Upper lobe of left lung (tissue), 6 donors: Measurements from ENCODE around the gene MORN4. TPM values are rescaled to one million over a fixed set of nuclear protein-coding genes. Genes with fewer than 3 reads are reported as not detected.

Experiments
- ATAC-seq, 2 donors: fragments of 200-7000 bp; cut with Tn5 transposase; one replicate each; pipeline ENCODE4 v1.9.1; 2022; ENCODE audit warnings: mild to moderate bottlenecking in 2 of 2, moderate library complexity in 2 of 2; ENCODE audit not compliant: low FRiP score in 2 of 2
- DNase-seq, 2 donors: peaks; one replicate each; pipeline ENCODE4 v3.0.0-alpha.2; 2019 to 2020
- H3K27ac ChIP-seq, 4 donors: fragments of 200-600 bp; sonication (generic); one replicate each; pipeline ENCODE4 v1.5.1; 2016 to 2019
- H3K27me3 ChIP-seq, 4 donors: fragments of 200-600 bp; sonication (generic); one replicate each; pipeline ENCODE4 v1.5.1; 2017 to 2019
- H3K36me3 ChIP-seq, 4 donors: fragments of 200-600 bp; sonication (generic); one replicate each; pipeline ENCODE4 v1.5.1; 2016 to 2019
- H3K4me1 ChIP-seq, 4 donors: fragments of 200-600 bp; sonication (generic); one replicate each; pipeline ENCODE4 v1.5.1; 2018 to 2019
- H3K4me3 ChIP-seq, 4 donors: fragments of 200-600 bp; sonication (generic); one replicate each; pipeline ENCODE4 v1.5.1; 2017 to 2019; ENCODE audit warnings: mild to moderate bottlenecking in 2 of 4, moderate library complexity in 1 of 4
- H3K9me3 ChIP-seq, 4 donors: fragments of 200-600 bp; sonication (generic); one replicate each; pipeline ENCODE4 v1.5.1; 2018 to 2019
- EP300 ChIP-seq, 4 donors: sonication (generic); formaldehyde crosslinking; IDR thresholded peaks; one replicate each; pipeline ENCODE4 v1.5.1; 2017; ENCODE audit warnings: antibody characterized with exemption in 4 of 4, control low read depth in 2 of 4
- POLR2A ChIP-seq, 4 donors: fragments of 450-650 bp; IDR thresholded peaks; one replicate each; pipeline ENCODE4 v1.5.1; 2016 to 2017; ENCODE audit warnings: antibody characterized with exemption in 4 of 4, mild to moderate bottlenecking in 2 of 4
- POLR2AphosphoS5 ChIP-seq, 2 donors: sonication (generic); formaldehyde crosslinking; IDR thresholded peaks; one replicate each; pipeline ENCODE4 v1.5.1; 2017; ENCODE audit warnings: antibody characterized with exemption in 2 of 2
- WGBS, 2 donors: methylation state at CpG; one replicate each; pipeline ENCODE4 v1.1.5; 2017 to 2018; 5-methylcytosine and 5-hydroxymethylcytosine counted together
- total RNA-seq, 6 donors: library from RNA; depleted of rRNA in 4 of 6; stranded (reverse); fragments of >200 nt in 4 of 6; gene quantifications; one replicate each; pipeline versions ENCODE4 v1.1.0 to v1.2.1, GENCODE V29; 2016 to 2021
- TF ChIP-seq, protein P1 (sequence below), 6 experiments: fragments of 450-650 bp in 4 of 6; fragments of 200-600 bp in 2 of 6; sonication (generic) in 2 of 6; IDR thresholded peaks; one replicate each; pipeline ENCODE4 v1.5.1; 2016 to 2019; ENCODE audit warnings: antibody characterized with exemption in 6 of 6
- donor health status: DM: no; HTN: no; CAD: no; lungs with moderate emphysema.
- donor health status: DM: no; HTN: yes; CAD: no; lungs with severe emphysema.

MORN4 gene
- total RNA-seq, 6 donors from 2014 or later, result 1.3 to 7.7 (median 3.2) TPM

DNA sequence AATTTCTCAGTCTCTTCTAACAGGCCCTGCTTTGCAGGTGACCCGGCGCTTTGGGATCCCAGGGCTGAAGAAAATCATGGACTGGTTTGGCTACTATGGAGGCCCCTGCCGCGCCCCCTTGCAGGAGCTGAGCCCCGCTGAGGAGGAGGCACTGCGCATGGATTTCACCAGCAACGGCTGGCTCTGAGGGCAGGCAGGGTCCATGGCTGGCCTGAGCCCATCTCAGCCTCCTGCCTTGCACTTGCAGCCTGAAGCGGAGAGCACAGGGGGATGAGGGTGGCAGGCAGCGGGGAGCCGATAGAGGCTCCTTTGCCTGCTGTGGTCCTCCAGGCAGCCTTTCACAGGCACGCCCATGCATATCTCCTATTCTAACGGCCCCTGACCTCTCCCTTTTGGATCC is 21.8 kb downstream of the MORN4 start:
- ATAC-seq, result no peak
- no peaks in the 10 kb centered on the region for H3K27me3 ChIP-seq

DNA sequence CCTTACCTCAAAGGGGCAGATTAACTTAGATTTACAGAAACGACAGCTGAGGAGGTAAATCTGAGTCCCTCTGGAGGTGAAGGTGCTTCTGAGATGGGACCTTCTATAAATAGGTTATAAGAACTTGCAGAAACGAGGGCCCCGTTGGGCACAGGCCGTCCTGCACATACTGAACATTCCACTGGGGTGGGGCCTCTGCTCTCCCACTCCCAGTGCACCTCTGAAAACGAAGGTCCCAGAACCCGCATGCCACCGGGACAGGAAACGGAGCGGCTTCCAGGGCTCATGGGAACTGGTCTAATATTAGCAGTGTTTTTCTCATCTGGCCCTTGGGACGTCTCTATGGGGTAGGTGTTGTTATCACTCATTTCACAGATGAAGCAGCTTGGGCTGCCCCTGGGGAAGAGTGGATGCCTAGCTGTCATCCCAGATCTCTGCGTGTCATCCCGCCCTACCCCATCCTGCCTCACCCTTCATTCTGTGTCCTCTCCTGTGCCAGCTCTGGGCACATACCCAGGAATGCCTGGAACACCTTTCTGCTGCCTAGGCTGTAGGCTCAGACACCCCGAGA is 24.2 kb downstream of the MORN4 start:
- H3K4me3 ChIP-seq, result no peak overlapping the region
- H3K4me1 ChIP-seq, result no peaks in the 10 kb centered on the region
- H3K36me3 ChIP-seq, result no peaks in the 10 kb centered on the region
- peak overlapping the region; percentile 42 to 69 (median 56) for H3K27ac ChIP-seq
- H3K9me3 ChIP-seq, result no peaks in the 10 kb centered on the region
- TF ChIP-seq, protein P1, sequence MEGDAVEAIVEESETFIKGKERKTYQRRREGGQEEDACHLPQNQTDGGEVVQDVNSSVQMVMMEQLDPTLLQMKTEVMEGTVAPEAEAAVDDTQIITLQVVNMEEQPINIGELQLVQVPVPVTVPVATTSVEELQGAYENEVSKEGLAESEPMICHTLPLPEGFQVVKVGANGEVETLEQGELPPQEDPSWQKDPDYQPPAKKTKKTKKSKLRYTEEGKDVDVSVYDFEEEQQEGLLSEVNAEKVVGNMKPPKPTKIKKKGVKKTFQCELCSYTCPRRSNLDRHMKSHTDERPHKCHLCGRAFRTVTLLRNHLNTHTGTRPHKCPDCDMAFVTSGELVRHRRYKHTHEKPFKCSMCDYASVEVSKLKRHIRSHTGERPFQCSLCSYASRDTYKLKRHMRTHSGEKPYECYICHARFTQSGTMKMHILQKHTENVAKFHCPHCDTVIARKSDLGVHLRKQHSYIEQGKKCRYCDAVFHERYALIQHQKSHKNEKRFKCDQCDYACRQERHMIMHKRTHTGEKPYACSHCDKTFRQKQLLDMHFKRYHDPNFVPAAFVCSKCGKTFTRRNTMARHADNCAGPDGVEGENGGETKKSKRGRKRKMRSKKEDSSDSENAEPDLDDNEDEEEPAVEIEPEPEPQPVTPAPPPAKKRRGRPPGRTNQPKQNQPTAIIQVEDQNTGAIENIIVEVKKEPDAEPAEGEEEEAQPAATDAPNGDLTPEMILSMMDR (IDR thresholded peaks at IDR 0.05), result no peak
- peak in 2 of 4 donors; percentile 54 to 61 for TF ChIP-seq EP300 (IDR thresholded peaks at IDR 0.05)
- H3K27me3 ChIP-seq, result no peaks in the 10 kb centered on the region
- DNase-seq (peak in 1 of 2 donors; percentile 72), ATAC-seq (peak; percentile 26 to 82)
- WGBS, 2 donors, result 58 to 59% methylated on average over 8 to 13 of the region's 13 CpGs

More for the DNA sequence above, 21.8 kb downstream of the MORN4 start:
- H3K4me3 ChIP-seq, result no peak overlapping the region
- H3K27ac ChIP-seq, result no peak overlapping the region
- DNase-seq, result no peak
- no peaks in the 10 kb centered on the region for H3K4me1 ChIP-seq
- WGBS, 2 donors, result 76 to 93% methylated on average over 7 to 12 of the region's 12 CpGs
- no peak for TF ChIP-seq POLR2AphosphoS5 (IDR thresholded peaks at IDR 0.05)
- TF ChIP-seq, protein P1 (IDR thresholded peaks at IDR 0.05), result no peak
- no peak for TF ChIP-seq POLR2A (IDR thresholded peaks at IDR 0.05)
- peaks cover 0 to 2% (median 0%) of the 10 kb centered on the region in 4 donors for H3K36me3 ChIP-seq
- no peaks in the 10 kb centered on the region for H3K9me3 ChIP-seq

DNA sequence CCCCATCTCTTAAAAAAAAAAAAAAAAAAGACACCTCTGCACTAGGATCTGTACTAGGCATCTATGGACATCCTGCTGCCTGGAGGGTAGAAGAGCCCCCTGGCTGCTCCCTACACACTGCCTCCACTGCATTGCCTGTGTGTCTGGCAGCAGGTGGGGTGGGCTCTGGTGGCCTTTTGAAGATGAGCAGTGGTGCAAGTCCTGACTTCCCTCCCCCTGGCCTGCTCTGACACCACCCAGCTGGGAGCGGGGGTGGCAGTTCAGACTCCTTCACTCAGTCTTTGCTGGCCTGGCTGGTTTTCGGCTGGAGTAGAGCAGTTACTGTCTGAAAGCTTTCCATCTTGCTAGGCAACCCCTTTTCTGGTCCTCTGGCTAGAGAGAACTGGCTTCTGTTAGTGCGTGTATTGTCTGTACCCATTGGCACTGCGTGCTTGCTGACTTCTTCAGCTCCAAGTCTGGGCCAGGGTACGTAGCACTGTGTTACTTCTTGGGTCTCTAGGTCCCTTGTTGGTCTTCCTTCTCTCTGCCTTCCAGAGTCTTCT is 26.1 kb downstream of the MORN4 start:
- H3K4me1 ChIP-seq, result no peaks in the 10 kb centered on the region
- DNase-seq (no peak), ATAC-seq (no peak)
- H3K36me3 ChIP-seq, result no peaks in the 10 kb centered on the region
- TF ChIP-seq, protein P1 (IDR thresholded peaks at IDR 0.05), result no peak
- TF ChIP-seq POLR2AphosphoS5 (IDR thresholded peaks at IDR 0.05) (no peak), EP300 (IDR thresholded peaks at IDR 0.05) (no peak), POLR2A (IDR thresholded peaks at IDR 0.05) (no peak)
- WGBS, 2 donors, result 96% methylated on average over 3 to 5 of the region's 5 CpGs
- no peaks in the 10 kb centered on the region for H3K9me3 ChIP-seq
- no peak overlapping the region for H3K4me3 ChIP-seq
- no peaks in the 10 kb centered on the region for H3K27me3 ChIP-seq
- no peak overlapping the region for H3K27ac ChIP-seq

DNA sequence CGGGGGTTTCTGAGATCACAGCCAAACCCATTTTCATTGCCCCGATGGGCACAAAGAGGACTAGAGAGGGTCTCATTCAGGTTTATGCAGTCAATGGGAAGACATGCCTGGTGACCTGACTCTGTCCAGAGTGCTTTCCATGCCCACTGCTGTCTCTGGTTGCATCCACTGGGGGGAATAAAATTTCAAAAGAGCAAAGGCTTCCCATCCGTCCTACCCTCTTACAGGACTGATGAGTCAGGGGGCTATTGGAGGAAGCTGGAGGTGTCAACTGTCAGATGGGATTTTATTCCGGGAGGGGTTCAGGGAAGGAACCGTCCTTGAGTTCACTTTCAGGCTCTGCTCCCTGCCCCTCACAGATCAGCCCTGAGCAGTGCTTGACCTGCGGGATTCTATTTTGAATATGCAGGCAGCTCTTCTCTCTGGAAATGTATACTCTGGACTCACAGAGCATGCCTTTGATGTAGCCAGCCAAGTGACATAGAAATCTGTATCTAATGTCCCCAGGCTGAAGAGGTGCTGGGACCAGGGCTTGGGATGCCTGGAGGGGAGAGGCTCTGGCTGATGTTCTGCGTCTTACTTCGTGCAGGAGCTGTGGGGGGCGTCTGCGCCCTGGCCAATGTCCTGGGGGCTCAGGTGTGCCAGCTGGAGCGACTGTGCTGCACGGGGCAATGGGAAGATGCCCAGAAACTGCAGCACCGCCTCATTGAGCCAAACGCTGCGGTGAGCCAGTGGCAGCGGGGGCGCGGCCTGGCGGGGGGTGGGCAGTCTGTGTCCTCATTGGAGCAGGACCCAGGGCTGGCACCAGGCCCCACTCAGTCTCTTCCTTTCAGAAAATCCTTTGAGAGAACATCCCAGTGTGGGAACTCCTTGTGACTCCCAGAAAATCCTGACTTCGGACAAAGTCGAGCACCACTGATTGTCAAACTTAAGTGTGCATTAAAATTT is 31.8 kb downstream of the MORN4 start:
- DNase-seq, result peak in 1 of 2 donors; percentile 82
- WGBS, 2 donors, result 87 to 90% methylated on average over 19 to 20 of the region's 21 CpGs

More for the DNA sequence above, 31.8 kb downstream of the MORN4 start:
- Histone ChIP-seq H3K27ac (no peak overlapping the region), H3K36me3 (no peaks in the 10 kb centered on the region), H3K4me3 (no peak overlapping the region), H3K27me3 (no peaks in the 10 kb centered on the region), H3K4me1 (peaks cover 0 to 10% (median 5%) of the 10 kb centered on the region in 4 donors), H3K9me3 (no peaks in the 10 kb centered on the region)
- TF ChIP-seq, protein P1 (IDR thresholded peaks at IDR 0.05), result no peak
- no peak for TF ChIP-seq POLR2AphosphoS5 (IDR thresholded peaks at IDR 0.05)
- TF ChIP-seq POLR2A (IDR thresholded peaks at IDR 0.05), result no peak
- no peak for TF ChIP-seq EP300 (IDR thresholded peaks at IDR 0.05)
- ATAC-seq, result no peak
